ENCODE data around the gene PCCA.
"Not testable (repeated sequence)": the region's sequence is repeated elsewhere in the genome, so short reads cannot be mapped to it uniquely, and the experiment has no call there.

Gene PCCA

GRCh38 chr13:100147825-100148224 is 58.9 kb downstream of the PCCA start:
- peaks cover 3% of the 10 kb centered on the region; the same call in 1 of the 2 replicates for H3K36me3 ChIP-seq (ENCODE audit: insufficient read depth, low read length)
- no peaks in the 10 kb centered on the region for H3K79me2 ChIP-seq (ENCODE audit: insufficient read depth, low read length)
- DNase-seq (no peak), ATAC-seq (ENCODE audit: insufficient read depth, low read depth) (no peak)
- H3K9me3 ChIP-seq (ENCODE audit: insufficient read depth, low read length, severe bottlenecking): no peaks in the 10 kb centered on the region
- H3K9ac ChIP-seq (ENCODE audit: low read depth, low read length): no peak overlapping the region
- no peak overlapping the region for H3K4me3 ChIP-seq (ENCODE audit: low read depth in 1 of 2, low read length in 2 of 2)
- no peaks in the 10 kb centered on the region for H3K27me3 ChIP-seq (ENCODE audit: insufficient read depth, low read length, poor library complexity)
- no peak overlapping the region for H2AFZ ChIP-seq (ENCODE audit: low read depth, low read length)
- TF ChIP-seq CTCF (IDR thresholded peaks at IDR 0.05; ENCODE audit: borderline replicate concordance, extremely low read depth, low read length, poor library complexity, severe bottlenecking): no peak
- H3K4me2 ChIP-seq (ENCODE audit: insufficient read depth, low read length): no peak overlapping the region
- no peaks in the 10 kb centered on the region for H4K20me1 ChIP-seq (ENCODE audit: insufficient read depth, low read length)
- no peak overlapping the region for H3K27ac ChIP-seq (ENCODE audit: low read length)
- H3K4me1 ChIP-seq (ENCODE audit: insufficient read depth, low read length): no peaks in the 10 kb centered on the region

- H3K36me3 ChIP-seq (ENCODE audit: insufficient read depth, low read length): 0 out of 2 replicates have a peak, but pooled peaks cover 3% of the 10 kb centered on the region
- no peaks in the 10 kb centered on the region for H4K20me1 ChIP-seq (ENCODE audit: insufficient read depth, low read length)
- DNase-seq (no peak), ATAC-seq (ENCODE audit: insufficient read depth, low read depth) (no peak)
- no peak overlapping the region for H3K27ac ChIP-seq (ENCODE audit: low read length)
- H3K4me2 ChIP-seq (ENCODE audit: insufficient read depth, low read length): no peak overlapping the region
- H3K4me3 ChIP-seq (ENCODE audit: low read depth in 1 of 2, low read length in 2 of 2): no peak overlapping the region
- H2AFZ ChIP-seq (ENCODE audit: low read depth, low read length): no peak overlapping the region
- H3K27me3 ChIP-seq (ENCODE audit: insufficient read depth, low read length, poor library complexity): no peaks in the 10 kb centered on the region
- TF ChIP-seq CTCF (IDR thresholded peaks at IDR 0.05; ENCODE audit: borderline replicate concordance, extremely low read depth, low read length, poor library complexity, severe bottlenecking) (no peak), EZH2 (IDR thresholded peaks at IDR 0.05; ENCODE audit: borderline replicate concordance, low read depth, low read length, severe bottlenecking) (no peak)
- no peak overlapping the region for H3K9ac ChIP-seq (ENCODE audit: low read depth, low read length)
- H3K79me2 ChIP-seq (ENCODE audit: insufficient read depth, low read length): no peaks in the 10 kb centered on the region
- H3K4me1 ChIP-seq (ENCODE audit: insufficient read depth, low read length): no peaks in the 10 kb centered on the region
- no peaks in the 10 kb centered on the region for H3K9me3 ChIP-seq (ENCODE audit: insufficient read depth, low read length, severe bottlenecking)
Observed at GRCh38 chr13:100148422-100148821, 59.5 kb downstream of the PCCA start.

- no peak overlapping the region for H3K27ac ChIP-seq (ENCODE audit: low read length)
Observed at GRCh38 chr13:100149389-100149788, 60.5 kb downstream of the PCCA start.

GRCh38 chr13:100150711-100151110 is 61.8 kb downstream of the PCCA start:
- not testable (repeated sequence) for ATAC-seq (ENCODE audit: insufficient read depth, low read depth)

More at GRCh38 chr13:100149389-100149788, 60.5 kb downstream of the PCCA start:
- no peaks in the 10 kb centered on the region for H3K27me3 ChIP-seq (ENCODE audit: insufficient read depth, low read length, poor library complexity)
- peaks cover 3% of the 10 kb centered on the region; the same call in 1 of the 2 replicates for H3K4me1 ChIP-seq (ENCODE audit: insufficient read depth, low read length)
- H3K9ac ChIP-seq (ENCODE audit: low read depth, low read length): no peak overlapping the region
- H3K4me3 ChIP-seq (ENCODE audit: low read depth in 1 of 2, low read length in 2 of 2): no peak overlapping the region
- H2AFZ ChIP-seq (ENCODE audit: low read depth, low read length): no peak overlapping the region
- no peak overlapping the region for H3K4me2 ChIP-seq (ENCODE audit: insufficient read depth, low read length)
- DNase-seq: no peak
- H3K36me3 ChIP-seq (ENCODE audit: insufficient read depth, low read length): 0 out of 2 replicates have a peak, but pooled peaks cover 3% of the 10 kb centered on the region
- ATAC-seq (ENCODE audit: insufficient read depth, low read depth): no peak
- no peaks in the 10 kb centered on the region for H3K79me2 ChIP-seq (ENCODE audit: insufficient read depth, low read length)
- no peaks in the 10 kb centered on the region for H4K20me1 ChIP-seq (ENCODE audit: insufficient read depth, low read length)
- H3K9me3 ChIP-seq (ENCODE audit: insufficient read depth, low read length, severe bottlenecking): no peaks in the 10 kb centered on the region
- TF ChIP-seq EZH2 (IDR thresholded peaks at IDR 0.05; ENCODE audit: borderline replicate concordance, low read depth, low read length, severe bottlenecking) (no peak), CTCF (IDR thresholded peaks at IDR 0.05; ENCODE audit: borderline replicate concordance, extremely low read depth, low read length, poor library complexity, severe bottlenecking) (no peak)

More at GRCh38 chr13:100150711-100151110, 61.8 kb downstream of the PCCA start:
- H3K4me2 ChIP-seq (ENCODE audit: insufficient read depth, low read length); H3K9me3 ChIP-seq (ENCODE audit: insufficient read depth, low read length, severe bottlenecking); H3K4me3 ChIP-seq (ENCODE audit: low read depth in 1 of 2, low read length in 2 of 2); H3K79me2 ChIP-seq (ENCODE audit: insufficient read depth, low read length); H3K9ac ChIP-seq (ENCODE audit: low read depth, low read length); H3K36me3 ChIP-seq (ENCODE audit: insufficient read depth, low read length); H3K27ac ChIP-seq (ENCODE audit: low read length); DNase-seq; H2AFZ ChIP-seq (ENCODE audit: low read depth, low read length); H3K27me3 ChIP-seq (ENCODE audit: insufficient read depth, low read length, poor library complexity); H4K20me1 ChIP-seq (ENCODE audit: insufficient read depth, low read length): not testable (repeated sequence)
- H3K4me1 ChIP-seq (ENCODE audit: insufficient read depth, low read length): peaks cover 11% of the 10 kb centered on the region; the same call in 1 of the 2 replicates

Data from DND-41 (cell line).